ENCODE results near the gene IL4R. TPM values are rescaled to one million over a fixed set of nuclear protein-coding genes. Genes with fewer than 3 reads are reported as not detected.
A peak's percentile ranks its signal among the peaks of the same experiment; 100 is the strongest.

Gene IL4R
- total and polyA plus RNA-seq, 2 of the 13 experiments (the other 11 are each of a cell fraction or from before 2014, with no cell fraction given) = 15.9 to 49.6 TPM

- TF ChIP-seq PRDM15 (CRISPR knock-in tag; IDR thresholded peaks at IDR 0.05) = peak; percentile 42; the same call in 1 of the 2 replicates
- TF ChIP-seq DMAP1 (CRISPR knock-in tag; IDR thresholded peaks at IDR 0.05) = no peak
- TF ChIP-seq ZBTB46 (CRISPR knock-in tag; IDR thresholded peaks at IDR 0.05; ENCODE audit: borderline replicate concordance) = no peak
- TF ChIP-seq SAFB2 (CRISPR knock-in tag; IDR thresholded peaks at IDR 0.05; ENCODE audit: borderline replicate concordance, low read depth) = no peak
- no peak for TF ChIP-seq ZNF580 (CRISPR knock-in tag; IDR thresholded peaks at IDR 0.05; ENCODE audit: borderline replicate concordance, low read depth)
- peak; percentile 56 for TF ChIP-seq PAXIP1 (CRISPR knock-in tag; conservative IDR thresholded peaks at IDR 0.05)
- peak; percentile 75; the same call in 1 of the 2 replicates for TF ChIP-seq ARID3A (IDR thresholded peaks at IDR 0.05; ENCODE audit: low read depth, low read length)
- TF ChIP-seq FOSL2 (CRISPR knock-in tag; IDR thresholded peaks at IDR 0.05) = peak; percentile 53
- peak; percentile 76 for TF ChIP-seq RARA (CRISPR knock-in tag; IDR thresholded peaks at IDR 0.05)
- no peak for TF ChIP-seq RFX1 (IDR thresholded peaks at IDR 0.05)
- TF ChIP-seq KDM5B (CRISPR knock-in tag; IDR thresholded peaks at IDR 0.05; ENCODE audit: borderline replicate concordance) = no peak
- no peak for TF ChIP-seq THAP8 (CRISPR knock-in tag; IDR thresholded peaks at IDR 0.05; ENCODE audit: borderline replicate concordance)
- no peak for TF ChIP-seq KLF6 (CRISPR knock-in tag; IDR thresholded peaks at IDR 0.05)
- TF ChIP-seq GATA4 (IDR thresholded peaks at IDR 0.05; ENCODE audit: borderline replicate concordance, low read depth) = no peak
- peak; percentile 11; the same call in 1 of the 2 replicates for TF ChIP-seq ETV5 (CRISPR knock-in tag; IDR thresholded peaks at IDR 0.05; ENCODE audit: borderline replicate concordance)
Measured at GRCh38 chr16:27369806-27370205, 56.0 kb downstream of the IL4R start (continued).

All from HepG2 (cell line).